Stimulated activated memory B cell treated with anti-CD40 and anti-IgM and Interleukin-4, amounts not matched to agents 10 μg/mL and 1 μg/mL and 100 μg/mL, for 72 hours (primary cell): Measurements from ENCODE around the gene AHI1.

Experiments used
- ATAC-seq: fragments of 150-1000 bp; cut with Tn5 transposase; 2 replicates; pipeline ENCODE4 v1.10.0; 2021
- H3K27ac Mint-ChIP-seq: one replicate; pipeline ENCODE4 v1.8.0; 2022; ENCODE audit warnings: mild to moderate bottlenecking, mixed read lengths
- H3K27me3 Mint-ChIP-seq: one replicate; pipeline ENCODE4 v1.8.0; 2022; ENCODE audit warnings: mixed read lengths
- H3K36me3 Mint-ChIP-seq: one replicate; pipeline ENCODE4 v1.8.0; 2022; ENCODE audit warnings: mixed read lengths
- H3K4me1 Mint-ChIP-seq: one replicate; pipeline ENCODE4 v1.8.0; 2022; ENCODE audit warnings: mixed read lengths
- H3K4me3 Mint-ChIP-seq: one replicate; pipeline ENCODE4 v1.8.0; 2022; ENCODE audit warnings: mild to moderate bottlenecking, moderate library complexity, mixed read lengths
- H3K9me3 Mint-ChIP-seq: one replicate; pipeline ENCODE4 v1.8.0; 2022; ENCODE audit warnings: mixed read lengths

Gene AHI1

DNA sequence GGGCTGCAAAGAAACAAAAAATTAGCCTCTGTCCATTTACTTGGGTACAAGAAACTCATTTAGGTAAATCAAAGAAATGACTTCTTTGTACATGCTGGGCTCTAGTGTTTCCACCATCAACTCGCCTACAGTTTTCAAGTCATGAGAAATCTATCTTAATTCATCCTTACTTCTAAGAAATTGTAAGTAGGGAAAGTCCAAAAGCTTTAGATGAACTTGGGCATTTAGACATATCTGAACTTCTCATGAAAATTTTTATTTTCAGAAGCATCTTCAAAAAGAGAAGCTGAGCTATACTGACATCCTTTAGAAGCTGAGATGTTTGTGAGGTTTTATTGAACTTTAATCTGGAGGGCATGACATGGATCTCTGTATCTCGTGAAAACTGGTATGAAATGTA lies 199.1 kb downstream of the AHI1 start:
- Mint-ChIP-seq H3K4me3 (no peak overlapping the region), H3K4me1 (no peaks in the 10 kb centered on the region), H3K27me3 (no peaks in the 10 kb centered on the region), H3K27ac (no peak overlapping the region), H3K9me3 (peaks cover 7% of the 10 kb centered on the region), H3K36me3 (peaks cover 36% of the 10 kb centered on the region)
- ATAC-seq = no peak

DNA sequence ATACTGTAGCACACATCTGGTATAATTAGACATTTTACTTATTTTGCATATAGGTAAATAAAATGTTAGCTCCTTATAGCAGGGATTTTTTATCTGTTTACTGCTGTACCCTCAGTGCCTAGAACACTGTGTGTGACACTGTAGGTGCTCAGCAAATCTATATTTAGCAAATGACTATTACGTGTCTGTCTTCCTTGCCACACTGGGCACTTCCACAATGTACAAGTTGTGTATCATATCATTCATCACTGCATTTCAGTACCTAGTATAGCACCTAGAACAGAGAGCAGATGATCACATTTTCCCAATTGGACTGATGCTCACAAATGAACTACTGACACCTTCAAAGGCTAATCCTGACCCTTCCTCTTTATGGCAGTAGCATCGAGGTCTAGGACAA lies 200.8 kb downstream of the AHI1 start:
- H3K4me3 Mint-ChIP-seq = no peak overlapping the region
- H3K27me3 Mint-ChIP-seq = no peaks in the 10 kb centered on the region
- H3K36me3 Mint-ChIP-seq = peaks cover 28% of the 10 kb centered on the region
- H3K4me1 Mint-ChIP-seq = no peaks in the 10 kb centered on the region
- ATAC-seq = no peak
- H3K27ac Mint-ChIP-seq = no peak overlapping the region
- peaks cover 7% of the 10 kb centered on the region for H3K9me3 Mint-ChIP-seq

GRCh38 chr6:135295085-135295484 lies 202.5 kb downstream of the AHI1 start:
- peaks cover 7% of the 10 kb centered on the region for H3K9me3 Mint-ChIP-seq
- no peak overlapping the region for H3K4me3 Mint-ChIP-seq
- H3K36me3 Mint-ChIP-seq = peaks cover 24% of the 10 kb centered on the region
- no peak for ATAC-seq
- no peaks in the 10 kb centered on the region for H3K27me3 Mint-ChIP-seq
- no peaks in the 10 kb centered on the region for H3K4me1 Mint-ChIP-seq
- H3K27ac Mint-ChIP-seq = no peak overlapping the region

GRCh38 chr6:135291288-135292076 lies 206.1 kb downstream of the AHI1 start:
- Mint-ChIP-seq H3K4me3 (no peak overlapping the region), H3K4me1 (no peaks in the 10 kb centered on the region), H3K9me3 (peaks cover 5% of the 10 kb centered on the region), H3K36me3 (peaks cover 32% of the 10 kb centered on the region), H3K27me3 (no peaks in the 10 kb centered on the region), H3K27ac (no peak overlapping the region)
- no peak for ATAC-seq

DNA sequence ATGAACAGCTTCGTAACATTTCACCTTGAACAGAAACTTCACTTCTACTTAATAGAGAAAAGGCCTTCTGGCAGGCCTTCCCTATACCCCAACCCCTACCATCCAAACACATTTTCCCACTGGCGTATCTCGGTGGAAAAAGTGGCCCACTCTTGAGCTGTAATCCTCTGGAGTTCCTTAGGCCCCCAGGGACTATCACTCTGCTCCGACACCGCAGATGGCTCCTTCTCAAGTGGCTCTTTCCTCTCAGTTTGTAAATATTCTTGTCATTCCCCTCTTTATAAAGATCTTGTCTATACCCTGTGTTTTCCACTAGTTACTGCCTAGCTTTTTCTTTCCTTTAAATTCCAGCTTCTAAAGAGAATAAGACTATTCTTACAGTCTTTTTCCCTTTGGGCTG lies 207.7 kb downstream of the AHI1 start:
- Mint-ChIP-seq H3K27me3 (no peaks in the 10 kb centered on the region), H3K4me3 (no peak overlapping the region), H3K9me3 (no peaks in the 10 kb centered on the region), H3K36me3 (peaks cover 26% of the 10 kb centered on the region), H3K27ac (no peak overlapping the region), H3K4me1 (no peaks in the 10 kb centered on the region)
- ATAC-seq = no peak

DNA sequence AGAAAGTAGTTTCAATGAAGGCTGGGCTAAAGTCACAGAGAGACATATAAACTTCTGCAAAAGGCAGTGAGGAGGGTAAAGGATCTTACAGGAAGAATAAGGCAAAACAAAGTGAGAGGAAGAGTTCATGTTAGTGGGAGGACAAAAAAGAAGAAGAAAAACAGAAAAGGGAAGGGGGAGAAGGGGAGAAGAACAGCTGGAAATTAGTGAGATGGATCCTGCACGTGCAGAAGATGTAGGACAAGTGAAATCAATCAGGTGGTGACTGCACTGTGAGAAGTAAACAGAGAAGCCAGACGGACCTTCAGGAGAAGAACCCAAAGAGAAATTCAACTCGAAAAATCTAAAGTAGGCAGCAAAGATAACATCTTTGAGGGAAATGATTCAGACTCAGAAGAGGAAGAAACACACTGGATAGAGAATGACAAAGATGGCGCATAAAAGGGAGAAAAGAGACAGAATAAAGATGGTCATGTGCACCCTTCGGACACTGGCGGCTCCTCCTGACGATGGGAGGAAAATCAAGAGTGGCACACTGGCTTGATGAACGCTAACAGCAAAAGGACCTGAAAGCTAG lies 210.5 kb downstream of the AHI1 start:
- ATAC-seq = no peak
- H3K4me1 Mint-ChIP-seq = no peaks in the 10 kb centered on the region
- H3K27ac Mint-ChIP-seq = no peak overlapping the region
- no peak overlapping the region for H3K4me3 Mint-ChIP-seq
- H3K27me3 Mint-ChIP-seq = no peaks in the 10 kb centered on the region
- H3K9me3 Mint-ChIP-seq = no peaks in the 10 kb centered on the region
- H3K36me3 Mint-ChIP-seq = peaks cover 21% of the 10 kb centered on the region

- H3K27me3 Mint-ChIP-seq = no peaks in the 10 kb centered on the region
- H3K9me3 Mint-ChIP-seq = no peaks in the 10 kb centered on the region
- no peaks in the 10 kb centered on the region for H3K4me1 Mint-ChIP-seq
- H3K27ac Mint-ChIP-seq = no peak overlapping the region
- H3K36me3 Mint-ChIP-seq = peaks cover 21% of the 10 kb centered on the region
- no peak overlapping the region for H3K4me3 Mint-ChIP-seq
- ATAC-seq = no peak
Observed at GRCh38 chr6:135285165-135285564, 212.4 kb downstream of the AHI1 start.

- peaks cover 21% of the 10 kb centered on the region for H3K36me3 Mint-ChIP-seq
- no peak overlapping the region for H3K27ac Mint-ChIP-seq
- no peaks in the 10 kb centered on the region for H3K27me3 Mint-ChIP-seq
- no peak overlapping the region for H3K4me3 Mint-ChIP-seq
- H3K4me1 Mint-ChIP-seq = no peaks in the 10 kb centered on the region
- no peak for ATAC-seq
- H3K9me3 Mint-ChIP-seq = no peaks in the 10 kb centered on the region
Observed at GRCh38 chr6:135283926-135284325, 213.6 kb downstream of the AHI1 start.

DNA sequence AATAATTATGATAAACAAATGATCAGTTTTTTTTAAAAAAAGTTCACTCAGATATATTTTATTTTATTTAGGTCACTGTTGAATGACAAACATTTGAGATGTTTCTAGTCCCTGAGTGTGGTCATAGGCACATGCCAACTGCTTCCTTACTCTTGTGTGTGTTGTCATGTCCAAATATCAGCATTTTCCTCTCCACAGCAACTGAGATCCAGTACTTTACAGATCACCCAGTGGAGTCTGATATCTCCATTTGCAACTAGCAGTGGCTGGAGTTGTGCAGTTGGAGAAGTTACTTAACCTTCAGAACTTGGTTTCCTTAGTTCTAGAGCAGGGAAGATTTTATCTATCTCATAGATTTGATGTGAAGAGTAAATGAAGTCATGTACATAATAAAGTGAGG lies 215.1 kb downstream of the AHI1 start:
- peaks cover 13% of the 10 kb centered on the region for H3K36me3 Mint-ChIP-seq
- ATAC-seq = no peak
- no peak overlapping the region for H3K4me3 Mint-ChIP-seq
- no peaks in the 10 kb centered on the region for H3K27me3 Mint-ChIP-seq
- H3K9me3 Mint-ChIP-seq = no peaks in the 10 kb centered on the region
- H3K4me1 Mint-ChIP-seq = no peaks in the 10 kb centered on the region
- H3K27ac Mint-ChIP-seq = no peak overlapping the region

DNA sequence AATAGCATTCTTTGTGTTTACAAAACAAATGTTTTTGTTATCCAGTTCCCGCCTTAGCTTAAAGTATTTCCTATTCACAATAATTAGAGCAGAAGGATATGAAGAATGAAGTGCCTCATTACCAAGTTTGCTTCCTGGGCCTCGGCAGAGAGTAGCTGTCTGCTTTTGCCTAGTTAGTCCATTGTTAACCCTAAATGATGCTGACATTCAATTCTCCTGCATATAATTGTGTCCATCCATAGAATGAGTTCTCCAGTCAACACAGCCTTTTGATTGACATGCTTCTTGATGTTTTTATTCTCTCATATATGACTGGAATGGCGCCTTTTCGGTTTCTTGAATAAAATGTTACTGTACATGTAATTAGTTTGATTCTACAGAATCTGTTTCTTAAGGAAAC lies 215.6 kb downstream of the AHI1 start:
- Mint-ChIP-seq H3K27ac (no peak overlapping the region), H3K4me1 (no peaks in the 10 kb centered on the region)

GRCh38 chr6:135281227-135281626 lies 216.3 kb downstream of the AHI1 start:
- no peak overlapping the region for H3K4me3 Mint-ChIP-seq
- H3K4me1 Mint-ChIP-seq = no peaks in the 10 kb centered on the region
- no peak for ATAC-seq
- H3K9me3 Mint-ChIP-seq = no peaks in the 10 kb centered on the region
- no peak overlapping the region for H3K27ac Mint-ChIP-seq
- peaks cover 10% of the 10 kb centered on the region for H3K27me3 Mint-ChIP-seq
- peaks cover 4% of the 10 kb centered on the region for H3K36me3 Mint-ChIP-seq

More for the DNA sequence above, 215.6 kb downstream of the AHI1 start:
- peaks cover 2% of the 10 kb centered on the region for H3K27me3 Mint-ChIP-seq
- H3K9me3 Mint-ChIP-seq = no peaks in the 10 kb centered on the region
- H3K4me3 Mint-ChIP-seq = no peak overlapping the region
- H3K36me3 Mint-ChIP-seq = peaks cover 9% of the 10 kb centered on the region
- no peak for ATAC-seq

DNA sequence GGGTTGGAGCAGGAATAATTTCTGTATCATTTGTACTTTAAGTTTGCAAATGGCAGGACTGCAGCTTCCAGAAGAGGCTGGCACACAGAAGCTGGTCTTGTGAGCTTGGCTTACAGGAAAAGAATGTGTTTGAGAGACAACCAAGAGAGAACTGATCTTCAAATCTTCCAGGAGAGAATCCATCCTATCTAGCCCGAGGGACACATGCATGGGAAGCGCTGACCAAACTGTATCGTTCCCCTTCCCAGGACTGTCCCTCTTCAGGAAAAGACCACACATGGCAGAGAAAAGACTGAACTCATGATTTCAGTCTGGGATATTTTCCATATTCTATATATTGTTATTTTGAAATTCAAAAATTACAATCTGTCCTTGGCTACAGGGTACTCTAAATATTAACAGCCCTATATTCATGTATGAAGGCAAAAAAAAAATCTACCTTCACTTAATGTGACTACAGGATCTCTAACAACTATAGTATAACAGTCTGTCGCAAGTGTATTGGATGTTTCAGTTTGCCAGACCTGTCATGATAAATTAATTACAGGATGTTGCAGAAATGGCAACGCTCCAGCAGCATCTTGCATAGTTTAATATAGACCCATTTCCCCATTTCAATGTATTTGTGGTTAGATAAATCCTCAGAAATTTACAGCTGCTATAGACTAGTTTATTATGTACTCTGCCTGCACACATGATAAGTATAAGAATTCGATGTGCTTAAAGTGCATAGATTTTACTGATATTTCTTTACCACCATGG lies 217.0 kb downstream of the AHI1 start:
- Mint-ChIP-seq H3K4me3 (no peak overlapping the region), H3K4me1 (no peaks in the 10 kb centered on the region)

GRCh38 chr6:135277422-135277821 lies 220.1 kb downstream of the AHI1 start:
- H3K4me3 Mint-ChIP-seq = no peak overlapping the region
- H3K36me3 Mint-ChIP-seq = no peaks in the 10 kb centered on the region
- no peaks in the 10 kb centered on the region for H3K9me3 Mint-ChIP-seq
- peaks cover 6% of the 10 kb centered on the region for H3K4me1 Mint-ChIP-seq
- no peak overlapping the region for H3K27ac Mint-ChIP-seq
- peaks cover 29% of the 10 kb centered on the region for H3K27me3 Mint-ChIP-seq
- ATAC-seq = no peak

More for the DNA sequence above, 217.0 kb downstream of the AHI1 start:
- peaks cover 16% of the 10 kb centered on the region for H3K27me3 Mint-ChIP-seq
- H3K9me3 Mint-ChIP-seq = no peaks in the 10 kb centered on the region
- no peak for ATAC-seq
- H3K36me3 Mint-ChIP-seq = peaks cover 1% of the 10 kb centered on the region
- no peak overlapping the region for H3K27ac Mint-ChIP-seq

- Mint-ChIP-seq H3K9me3 (no peaks in the 10 kb centered on the region), H3K4me1 (peaks cover 6% of the 10 kb centered on the region), H3K27me3 (peaks cover 41% of the 10 kb centered on the region), H3K4me3 (no peak overlapping the region), H3K36me3 (no peaks in the 10 kb centered on the region), H3K27ac (no peak overlapping the region)
- ATAC-seq = no peak
Observed at GRCh38 chr6:135274561-135275293, 222.8 kb downstream of the AHI1 start.

- no peaks in the 10 kb centered on the region for H3K36me3 Mint-ChIP-seq
- H3K27ac Mint-ChIP-seq = no peak overlapping the region
- no peak overlapping the region for H3K4me3 Mint-ChIP-seq
- H3K27me3 Mint-ChIP-seq = peaks cover 35% of the 10 kb centered on the region
- no peaks in the 10 kb centered on the region for H3K9me3 Mint-ChIP-seq
- H3K4me1 Mint-ChIP-seq = peaks cover 6% of the 10 kb centered on the region
- ATAC-seq = no peak
Observed at GRCh38 chr6:135271626-135272025, 225.9 kb downstream of the AHI1 start.
